Endodermal cell (in vitro differentiated cells): ENCODE data around the gene HYAL2. TPM values are rescaled to one million over a fixed set of nuclear protein-coding genes. Genes with fewer than 3 reads are reported as not detected.

Source experiments
- DNase-seq: peaks from one replicate; pipeline ENCODE4 v3.0.0-alpha.2; 2017
- H3K27ac ChIP-seq: 2 replicates; pipeline ENCODE4 v1.5.1; 2013; ENCODE audit warnings: mild to moderate bottlenecking, low read depth, low read length, moderate library complexity
- H3K27me3 ChIP-seq: 2 replicates; pipeline ENCODE4 v1.6.1; 2013; ENCODE audit warnings: mild to moderate bottlenecking, low read length, moderate library complexity; ENCODE audit not compliant: insufficient read depth, control insufficient read depth, poor library complexity, severe bottlenecking
- H3K36me3 ChIP-seq: 2 replicates; pipeline ENCODE4 v1.7.0; 2013; ENCODE audit warnings: mild to moderate bottlenecking, low read length, moderate library complexity; ENCODE audit not compliant: control insufficient read depth, insufficient read depth
- H3K4me1 ChIP-seq: one replicate; pipeline ENCODE4 v1.7.0; 2013; ENCODE audit warnings: low read length; ENCODE audit not compliant: control insufficient read depth, insufficient read depth
- H3K4me3 ChIP-seq: 2 replicates; pipeline ENCODE4 v1.5.1; 2013; ENCODE audit warnings: mild to moderate bottlenecking, low read length, moderate library complexity
- H3K9ac ChIP-seq: 2 replicates; pipeline ENCODE4 v1.6.1; 2013; ENCODE audit warnings: mild to moderate bottlenecking, low read length, moderate library complexity; ENCODE audit not compliant: poor library complexity, severe bottlenecking; ENCODE audit errors: extremely low read depth
- H3K9me3 ChIP-seq: 2 replicates; pipeline ENCODE4 v1.6.1; 2013; ENCODE audit warnings: mild to moderate bottlenecking, low read length, moderate library complexity; ENCODE audit not compliant: control insufficient read depth
- H3K27ac Mint-ChIP-seq: 2 replicates; pipeline ENCODE4 v1.8.0; 2020; ENCODE audit warnings: mixed read lengths
- H3K27me3 Mint-ChIP-seq: 2 replicates; pipeline ENCODE4 v1.8.0; 2021; ENCODE audit warnings: mild to moderate bottlenecking, mixed read lengths; ENCODE audit not compliant: insufficient read depth
- H3K36me3 Mint-ChIP-seq: 2 replicates; pipeline ENCODE4 v1.8.0; 2020; ENCODE audit warnings: low read depth, mixed read lengths
- H3K4me1 Mint-ChIP-seq: 2 replicates; pipeline ENCODE4 v1.8.0; 2020; ENCODE audit warnings: mixed read lengths
- H3K4me3 Mint-ChIP-seq: 2 replicates; pipeline ENCODE4 v1.8.0; 2020; ENCODE audit warnings: mild to moderate bottlenecking, moderate library complexity, mixed read lengths
- H3K9me3 Mint-ChIP-seq: 2 replicates; pipeline ENCODE4 v1.8.0; 2020; ENCODE audit warnings: mild to moderate bottlenecking, mixed read lengths
- CTCF ChIP-seq: fragments of 200-600 bp; sonication (generic); conservative IDR thresholded peaks from 2 replicates; pipeline ENCODE4 v1.5.0; 2021; ENCODE audit warnings: antibody characterized with exemption, mild to moderate bottlenecking
- WGBS, 2 experiments: methylation state at CpG; one replicate each; pipeline versions ENCODE4 v1.1.5 to v1.1.7; 2013; ENCODE audit warnings: missing lambda C conversion rate in 2 of 2, mixed read lengths in 1 of 2; ENCODE audit not compliant: insufficient coverage in 1 of 2, insufficient read length in 1 of 2; 5-methylcytosine and 5-hydroxymethylcytosine counted together
- total RNA-seq, 2 donors: library from RNA; stranded (reverse); fragmentation: NEBNext Ultra II Directional in 1 of 2; extraction: Animal tissue kit (Norgen Biotek cat#: 25700) in 1 of 2; gene quantifications; 2 replicates in 1 of 2; 3 replicates in 1 of 2; pipeline ENCODE4 v1.2.1, GENCODE V29; 2021

HYAL2 gene
- total RNA-seq, 2 donors from 2014 or later, result 55.3 to 61.1 TPM

- H3K4me3 ChIP-seq, result no peak overlapping the region
- Mint-ChIP-seq H3K36me3 (peaks cover 33% of the 10 kb centered on the region), H3K4me1 (peaks cover 3% of the 10 kb centered on the region), H3K27me3 (no peaks in the 10 kb centered on the region), H3K27ac (no peak overlapping the region), H3K4me3 (no peak overlapping the region), H3K9me3 (no peaks in the 10 kb centered on the region)
- H3K9me3 ChIP-seq, result no peaks in the 10 kb centered on the region
- TF ChIP-seq CTCF, result no peak
- WGBS, 2 experiments, result 88 to 95% methylated on average over 6 to 10 of the region's 10 CpGs
- H3K4me1 ChIP-seq, result peaks cover 4% of the 10 kb centered on the region
- no peak overlapping the region for H3K9ac ChIP-seq
- H3K36me3 ChIP-seq, result peaks cover 54% of the 10 kb centered on the region
- no peak overlapping the region for H3K27ac ChIP-seq
- H3K27me3 ChIP-seq, result no peaks in the 10 kb centered on the region
- DNase-seq, result no peak
Measured at GRCh38 chr3:50330330-50330729, 7.8 kb upstream of the HYAL2 start.

- peak within 1 kb of the TSS; percentile 85 for H3K9ac ChIP-seq
- H3K4me3 Mint-ChIP-seq, result peak within 1 kb of the TSS; percentile 77
- 6 to 23% methylated on average over 17 to 55 of the region's 55 CpGs for WGBS, 2 experiments
- H3K36me3 Mint-ChIP-seq, result peaks cover 30% of the 10 kb centered on the region
- no peaks in the 10 kb centered on the region for H3K27me3 ChIP-seq
- peak within 1 kb of the TSS; percentile 91 for H3K4me3 ChIP-seq
- peaks cover 10% of the 10 kb centered on the region for H3K4me1 ChIP-seq
- H3K9me3 Mint-ChIP-seq, result no peaks in the 10 kb centered on the region
- no peak for TF ChIP-seq CTCF
- H3K4me1 Mint-ChIP-seq, result peaks cover 15% of the 10 kb centered on the region
- peak; percentile 98 for DNase-seq
- peaks cover 67% of the 10 kb centered on the region for H3K36me3 ChIP-seq
- no peaks in the 10 kb centered on the region for H3K9me3 ChIP-seq
- peak within 1 kb of the TSS; percentile 66 for H3K27ac ChIP-seq
- no peaks in the 10 kb centered on the region for H3K27me3 Mint-ChIP-seq
- H3K27ac Mint-ChIP-seq, result peak within 1 kb of the TSS; percentile 89
Measured at GRCh38 chr3:50327943-50328691, 5.6 kb upstream of the HYAL2 start, which contains the start of gene TUSC2. TSS of gene TUSC2 (minus strand) at chr3:50328223. CDS start at chr3:50328099, 124 bp downstream.

- peak overlapping the region; percentile 85 for H3K9ac ChIP-seq
- H3K36me3 ChIP-seq, result peaks cover 61% of the 10 kb centered on the region
- H3K9me3 ChIP-seq, result no peaks in the 10 kb centered on the region
- Mint-ChIP-seq H3K27me3 (no peaks in the 10 kb centered on the region), H3K36me3 (peaks cover 26% of the 10 kb centered on the region), H3K4me3 (peak overlapping the region; percentile 77), H3K9me3 (no peaks in the 10 kb centered on the region), H3K4me1 (peaks cover 20% of the 10 kb centered on the region), H3K27ac (peak overlapping the region; percentile 55)
- no peak for TF ChIP-seq CTCF
- DNase-seq, result no peak
- WGBS, 2 experiments, result 80 to 92% methylated on average over 2 to 4 of the region's 4 CpGs
- peak overlapping the region; percentile 91 for H3K4me3 ChIP-seq
- H3K4me1 ChIP-seq, result peaks cover 16% of the 10 kb centered on the region
- no peaks in the 10 kb centered on the region for H3K27me3 ChIP-seq
- H3K27ac ChIP-seq, result no peak overlapping the region
Measured at GRCh38 chr3:50327129-50327528, 4.6 kb upstream of the HYAL2 start.
